HG03175 (cell line): Measurements from ENCODE around the gene ARIH2.

ENCODE experiments used
- ATAC-seq: cut with Tn5 transposase; IDR thresholded peaks from one replicate; pipeline ENCODE4 v1.9.1; 2021; ENCODE audit warnings: mild to moderate bottlenecking, moderate library complexity; ENCODE audit not compliant: unreplicated experiment

Gene ARIH2

GRCh38 chr3:48928679-48929078, 10.0 kb downstream of the ARIH2 start:
- no peak for ATAC-seq

DNA sequence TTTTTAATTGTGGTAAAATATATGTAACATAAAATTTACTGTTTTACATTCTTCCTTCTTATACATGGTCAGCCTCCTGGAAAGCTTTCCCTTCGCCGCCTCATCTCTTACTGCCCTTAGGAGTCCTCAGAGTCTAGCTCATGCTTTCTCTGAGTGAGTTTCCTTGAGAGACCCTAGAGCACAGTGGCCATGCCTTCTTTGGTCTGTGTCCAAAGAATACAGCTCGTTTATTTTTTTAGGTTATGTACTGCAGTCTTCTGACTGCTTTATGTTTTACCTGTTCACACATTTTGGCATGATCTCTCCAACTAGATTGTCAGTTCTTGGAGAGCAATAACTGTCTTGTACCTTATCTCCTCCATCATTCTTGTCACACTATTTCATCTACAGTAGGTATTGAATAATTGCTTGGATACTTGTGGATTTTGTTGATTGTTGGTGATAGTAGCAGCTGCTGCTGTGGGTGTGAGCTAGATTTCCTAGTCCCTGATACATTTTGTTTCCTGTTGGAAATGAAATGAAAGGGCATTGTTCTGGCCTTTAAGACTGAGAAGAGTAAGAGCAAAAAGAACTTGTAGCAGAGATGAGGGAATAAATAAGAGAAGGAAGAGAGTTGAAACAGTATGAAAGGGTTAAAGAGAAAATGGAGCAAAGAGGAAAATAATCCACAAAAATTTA, 10.9 kb downstream of the ARIH2 start:
- no peak for ATAC-seq

GRCh38 chr3:48930590-48930989, 11.9 kb downstream of the ARIH2 start:
- ATAC-seq = no peak

DNA sequence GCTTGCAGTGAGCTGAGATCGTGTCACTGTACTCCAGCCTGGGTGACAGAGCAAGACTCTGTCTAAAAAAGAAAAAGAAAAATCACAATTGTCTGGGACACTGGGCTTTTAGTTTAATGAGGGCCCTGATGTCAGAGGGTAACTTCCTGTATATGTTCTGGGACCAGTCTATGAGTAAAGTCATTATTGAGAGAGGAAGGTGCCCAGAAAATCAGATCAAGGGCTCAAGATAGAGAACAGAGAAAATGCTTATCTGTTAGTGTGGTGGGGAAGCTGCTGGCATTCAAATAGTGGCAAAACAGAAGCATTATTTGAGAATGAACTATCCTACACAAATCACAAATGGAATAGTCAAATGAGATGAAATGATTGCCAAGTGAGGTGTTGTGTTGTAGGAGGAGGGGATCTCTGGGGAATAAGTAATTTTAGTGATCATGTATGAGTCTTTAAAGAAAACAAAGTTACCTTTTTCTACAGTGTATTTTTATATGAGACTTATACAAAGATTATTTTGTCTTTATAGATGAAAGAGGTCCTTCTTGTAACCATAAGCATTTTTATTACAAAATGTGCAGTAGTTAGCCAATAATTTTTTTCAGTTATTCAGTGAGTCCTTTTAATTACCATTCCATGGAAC, 13.4 kb downstream of the ARIH2 start:
- no peak for ATAC-seq

DNA sequence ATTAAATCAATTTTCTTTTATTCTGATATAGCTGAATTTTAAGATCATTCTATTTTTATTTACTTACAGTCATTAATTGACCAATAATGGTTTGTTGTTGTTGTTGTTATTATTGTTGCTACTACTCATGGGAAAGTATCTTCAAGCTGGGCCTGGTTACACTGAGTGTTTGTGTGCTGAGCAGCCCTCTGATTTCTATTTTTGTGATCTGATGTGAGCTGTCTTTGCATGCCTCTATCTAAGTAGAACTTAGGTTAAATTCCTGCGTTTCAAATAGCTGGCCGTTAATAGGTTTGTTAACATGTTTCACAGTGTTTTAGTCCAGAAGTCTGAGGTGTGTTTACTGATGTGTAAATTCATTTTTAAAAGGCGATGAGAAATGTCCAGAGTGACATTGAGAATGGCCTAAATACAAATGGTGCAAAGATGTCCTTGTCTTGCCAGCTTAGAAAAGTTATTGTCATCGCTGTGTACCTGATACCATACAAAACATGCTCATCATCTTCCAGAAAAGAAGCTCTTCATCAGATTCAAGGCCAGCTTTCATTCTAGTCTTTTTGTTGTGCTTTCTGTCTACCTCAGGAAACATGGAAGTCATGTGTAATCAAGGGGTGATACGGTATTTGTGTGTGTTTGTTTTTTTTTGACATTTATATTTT, 15.8 kb downstream of the ARIH2 start:
- ATAC-seq = no peak

- no peak for ATAC-seq
Observed at GRCh38 chr3:48935530-48935929, 16.9 kb downstream of the ARIH2 start.

DNA sequence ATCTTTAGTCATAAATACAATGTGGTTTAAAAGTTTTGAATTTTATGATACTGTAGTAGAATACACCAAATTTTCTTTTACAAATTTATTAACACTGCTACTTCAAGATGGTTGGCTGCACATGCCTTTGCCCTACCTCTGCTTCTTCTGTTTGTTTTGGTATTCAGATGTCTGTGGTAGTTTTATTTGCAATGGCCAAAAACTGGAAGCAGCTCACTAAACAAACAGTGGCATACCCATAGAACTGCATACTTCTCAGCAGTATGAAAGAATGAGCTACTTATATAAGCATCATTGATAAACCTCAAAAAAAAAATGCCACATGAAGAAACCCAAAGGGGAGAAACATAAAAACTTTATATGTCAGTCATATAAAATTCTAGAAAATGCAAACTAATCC, 19.5 kb downstream of the ARIH2 start:
- ATAC-seq = no peak

DNA sequence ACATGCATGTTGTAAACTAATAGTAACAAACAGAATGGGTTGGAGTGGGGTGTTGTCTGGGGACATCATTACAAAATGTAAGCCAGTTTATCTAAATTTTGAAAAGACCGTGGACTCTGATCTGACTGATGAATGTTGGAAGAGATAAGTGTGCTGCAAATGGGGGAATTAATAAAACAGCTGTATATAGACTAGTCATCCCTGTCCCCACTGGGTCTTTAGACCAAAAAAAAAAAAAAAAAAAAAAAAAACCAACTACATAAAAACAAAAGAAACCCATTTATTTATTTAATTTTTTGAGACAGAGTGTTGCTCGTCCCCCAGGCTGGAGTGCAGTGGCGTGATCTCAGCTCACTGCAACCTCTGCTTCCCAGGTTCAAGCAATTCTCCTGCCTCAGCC, 20.0 kb downstream of the ARIH2 start:
- no peak for ATAC-seq

- ATAC-seq = no peak
Observed at GRCh38 chr3:48945432-48945831, 26.8 kb downstream of the ARIH2 start.

DNA sequence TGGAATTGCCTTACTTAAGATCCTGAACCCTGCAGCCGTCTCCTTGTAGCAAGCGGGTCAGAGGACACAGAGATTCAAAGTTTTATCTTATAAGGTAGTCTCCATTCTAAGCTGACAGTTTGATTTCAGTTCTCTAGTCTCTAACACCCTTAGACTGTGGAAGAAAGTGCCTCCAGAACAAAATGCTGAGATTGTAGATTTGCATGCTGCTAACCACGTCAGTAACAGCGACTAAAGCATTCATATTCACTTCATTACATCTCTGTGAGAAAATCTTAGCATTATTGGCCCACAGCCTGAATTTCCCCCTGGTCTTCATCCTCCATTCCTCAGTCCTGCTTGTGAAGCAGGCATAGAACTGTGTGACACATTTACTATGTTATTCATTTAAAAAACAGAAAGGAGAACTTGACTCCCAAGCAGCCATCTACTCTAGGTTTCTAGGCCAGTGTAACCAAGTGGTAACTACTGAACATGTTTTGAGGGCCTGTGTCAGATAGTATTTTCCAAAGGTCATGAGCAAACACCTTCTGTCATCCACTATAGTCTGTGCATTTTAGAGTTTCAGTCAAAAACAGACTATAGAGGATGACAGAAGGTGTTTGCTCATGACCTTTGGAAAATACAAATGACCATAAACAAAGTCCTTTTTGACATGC, 27.4 kb downstream of the ARIH2 start:
- no peak for ATAC-seq

DNA sequence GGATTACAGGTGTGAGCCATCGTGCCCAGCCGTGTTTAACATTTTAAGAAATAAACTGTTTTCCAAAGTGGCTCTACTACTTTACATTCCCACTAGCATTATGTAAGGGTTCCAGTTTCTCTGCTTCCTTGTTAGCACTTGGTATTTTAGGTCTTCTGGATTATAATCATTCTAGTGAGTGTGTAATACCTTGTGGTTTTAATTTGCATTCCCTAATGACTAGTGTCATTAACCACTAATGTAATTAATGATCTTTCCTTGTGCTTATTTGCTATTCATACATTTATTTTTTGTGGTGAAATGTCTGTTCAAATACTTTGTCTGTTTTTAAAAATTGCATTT, 30.7 kb downstream of the ARIH2 start:
- no peak for ATAC-seq

GRCh38 chr3:48950051-48950450, 31.4 kb downstream of the ARIH2 start:
- no peak for ATAC-seq

DNA sequence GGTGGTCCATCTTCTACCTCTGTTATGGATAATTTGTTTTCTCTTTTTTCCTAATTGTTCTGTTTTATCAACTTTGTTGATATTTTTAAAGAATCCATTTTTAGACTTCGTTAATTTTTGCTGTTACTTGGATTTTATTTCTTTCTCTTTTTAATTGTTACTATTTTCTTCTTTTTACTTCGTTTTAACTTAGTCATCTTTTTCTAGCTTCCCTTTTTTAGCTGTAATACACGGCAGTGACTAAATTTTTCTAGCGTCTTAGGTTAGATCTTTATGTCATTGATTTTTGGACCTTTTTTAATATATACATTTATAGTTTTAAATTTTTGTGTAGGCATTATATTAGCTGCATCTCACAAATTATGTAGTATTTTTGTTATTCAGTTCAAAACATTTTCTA, 33.1 kb downstream of the ARIH2 start:
- no peak for ATAC-seq

GRCh38 chr3:48952510-48953118, 34.0 kb downstream of the ARIH2 start:
- no peak for ATAC-seq

- ATAC-seq = no peak
Observed at GRCh38 chr3:48957006-48957705, 38.5 kb downstream of the ARIH2 start.

GRCh38 chr3:48960841-48961413, 42.3 kb downstream of the ARIH2 start:
- no peak for ATAC-seq

GRCh38 chr3:48962340-48962739, 43.7 kb downstream of the ARIH2 start:
- no peak for ATAC-seq

DNA sequence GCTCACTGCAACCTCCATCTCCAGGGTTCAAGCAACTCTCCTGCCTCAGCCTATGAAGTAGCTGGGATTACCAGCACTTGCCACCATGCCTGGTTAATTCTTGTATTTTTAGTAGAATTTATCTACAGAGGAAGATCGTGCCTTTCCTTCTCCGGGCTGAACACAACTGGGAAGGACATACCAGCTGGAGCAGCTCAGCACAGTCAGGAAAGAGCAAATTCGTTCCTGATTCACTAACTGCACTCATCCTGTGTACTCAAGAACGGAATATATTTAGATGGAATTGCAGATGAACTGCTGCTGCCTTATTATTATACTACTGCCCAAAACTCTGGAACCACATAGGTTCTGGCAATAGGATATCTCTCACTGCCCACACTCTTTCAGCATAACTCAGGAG, 44.3 kb downstream of the ARIH2 start:
- no peak for ATAC-seq

- ATAC-seq = no peak
Observed at GRCh38 chr3:48963591-48963990, 44.9 kb downstream of the ARIH2 start.

- no peak for ATAC-seq
Observed at GRCh38 chr3:48966367-48966766, 47.7 kb downstream of the ARIH2 start.
